GM21529 (cell line): ENCODE data around the gene CHRM4.
A peak's percentile ranks its signal among the peaks of the same experiment; 100 is the strongest.
"Not testable (repeated sequence)": the region's sequence is repeated elsewhere in the genome, so short reads cannot be mapped to it uniquely, and the experiment has no call there.

Experiments
- ATAC-seq: cut with Tn5 transposase; IDR thresholded peaks from one replicate; pipeline ENCODE4 v1.9.1; 2021; ENCODE audit not compliant: unreplicated experiment

Gene CHRM4

GRCh38 chr11:46382646-46383403, 8.8 kb downstream of the CHRM4 start:
- no peak for ATAC-seq

- ATAC-seq: no peak
These were observed 9.5 kb downstream of the CHRM4 start for GRCh38 chr11:46381819-46382645.

GRCh38 chr11:46381048-46381818, 10.3 kb downstream of the CHRM4 start, which contains the start of gene MDK:
Gene MDK (plus strand): TSS chr11:46381669. CDS start chr11:46382058, 389 bp downstream.
- ATAC-seq: peak; percentile 19

GRCh38 chr11:46380340-46381047, 11.1 kb downstream of the CHRM4 start:
- ATAC-seq: peak; percentile 44

- not testable (repeated sequence) for ATAC-seq
These were observed 11.9 kb downstream of the CHRM4 start for GRCh38 chr11:46379482-46380293.

GRCh38 chr11:46378811-46379481, 12.6 kb downstream of the CHRM4 start:
- no peak for ATAC-seq

- ATAC-seq: no peak
These were observed 13.3 kb downstream of the CHRM4 start for GRCh38 chr11:46378296-46378695.

- no peak for ATAC-seq
These were observed 13.7 kb downstream of the CHRM4 start for GRCh38 chr11:46377831-46378230.

GRCh38 chr11:46377290-46377689, 14.3 kb downstream of the CHRM4 start:
- ATAC-seq: no peak

GRCh38 chr11:46376258-46377050, 15.1 kb downstream of the CHRM4 start:
- ATAC-seq: no peak

- no peak for ATAC-seq
These were observed 16.0 kb downstream of the CHRM4 start for GRCh38 chr11:46375392-46376101.

- no peak for ATAC-seq
These were observed 16.8 kb downstream of the CHRM4 start for GRCh38 chr11:46374815-46375214.

GRCh38 chr11:46373787-46374740, 17.5 kb downstream of the CHRM4 start:
- no peak for ATAC-seq

- ATAC-seq: not testable (repeated sequence)
These were observed 19.1 kb downstream of the CHRM4 start for GRCh38 chr11:46372501-46372900.

- no peak for ATAC-seq
These were observed 19.5 kb downstream of the CHRM4 start for GRCh38 chr11:46372086-46372485.

GRCh38 chr11:46371262-46371661, 20.3 kb downstream of the CHRM4 start:
- ATAC-seq: not testable (repeated sequence)

- no peak for ATAC-seq
These were observed 21.3 kb downstream of the CHRM4 start for GRCh38 chr11:46370253-46370652.
